ENCODE data around the gene CNTD1. TPM values are rescaled to one million over a fixed set of nuclear protein-coding genes. Genes with fewer than 3 reads are reported as not detected.
A peak's percentile ranks its signal among the peaks of the same experiment; 100 is the strongest.

CNTD1 gene
- total RNA-seq, 3 donors from 2014 or later (not counting 1 experiment from before 2014, with no cell fraction given), result not detected

DNA sequence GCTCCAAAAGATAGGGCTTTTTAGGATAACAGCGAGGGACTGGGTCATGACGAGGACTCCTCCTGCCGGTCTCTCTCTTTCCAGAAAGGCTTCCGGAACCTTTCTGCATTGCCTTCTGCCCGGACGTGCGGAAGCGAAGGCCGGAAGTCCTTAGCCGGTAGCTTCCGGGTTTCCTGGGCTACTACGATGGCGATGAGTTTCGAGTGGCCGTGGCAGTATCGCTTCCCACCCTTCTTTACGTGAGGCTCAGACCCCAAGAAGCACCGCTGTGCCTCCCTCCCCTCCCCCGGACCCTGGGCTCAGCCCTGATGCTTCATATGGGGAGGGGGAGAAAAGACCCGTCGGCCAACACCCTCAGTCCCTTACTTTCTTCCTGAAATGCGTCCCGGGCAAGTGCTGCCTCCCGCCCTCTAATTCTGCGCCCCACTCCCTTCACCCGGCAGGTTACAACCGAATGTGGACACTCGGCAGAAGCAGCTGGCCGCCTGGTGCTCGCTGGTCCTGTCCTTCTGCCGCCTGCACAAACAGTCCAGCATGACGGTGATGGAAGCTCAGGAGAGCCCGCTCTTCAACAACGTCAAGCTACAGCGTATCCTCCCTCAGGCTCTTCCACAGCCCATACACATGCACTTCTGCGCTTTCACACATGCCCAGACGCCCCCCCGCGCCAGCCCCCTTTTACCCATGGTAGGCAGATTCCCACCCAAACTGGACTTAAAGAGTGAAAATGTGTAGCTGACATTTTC is 25.2 kb upstream of the CNTD1 start, which contains the start of gene VPS25:
Gene VPS25, plus strand, starts transcription at position 160 of the 746 bp plus-strand sequence. Its CDS starts 27 bp downstream, at position 187.
- Mint-ChIP-seq H3K36me3 (no peaks in the 10 kb centered on the region), H3K4me3 (peak within 1 kb of the TSS; percentile 99), H3K27ac (peak within 1 kb of the TSS; percentile 94 to 98), H3K9me3 (no peaks in the 10 kb centered on the region), H3K27me3 (ENCODE audit: low read depth in 2 of 2) (peaks cover 0 to 8% of the 10 kb centered on the region in 2 donors), H3K4me1 (peaks cover 26 to 27% of the 10 kb centered on the region in 2 donors)
- H3K27me3 ChIP-seq (ENCODE audit: control insufficient read depth, insufficient read depth, low read length), result no peaks in the 10 kb centered on the region
- H3K4me1 ChIP-seq (ENCODE audit: control insufficient read depth, insufficient read depth, low read length), result peaks cover 14% of the 10 kb centered on the region
- intact Hi-C loops (cut with micrococcal nuclease), result loop anchor here (2.0 kb wide), 1 partner anchor 51 kb away; the partner anchor contains the start of gene BECN1
- ATAC-seq (peak; percentile 93 to 98 (median 96)), DNase-seq (peak; percentile 72 to 90)
- peak within 1 kb of the TSS; percentile 90 for H3K27ac ChIP-seq (ENCODE audit: low read length)
- H3K9me3 ChIP-seq (ENCODE audit: control insufficient read depth, insufficient read depth, low read length), result no peaks in the 10 kb centered on the region
- peaks cover 21% of the 10 kb centered on the region for H3K36me3 ChIP-seq (ENCODE audit: control insufficient read depth, insufficient read depth, low read length)
- peak within 1 kb of the TSS; percentile 86 for H3K4me3 ChIP-seq (ENCODE audit: low read length)
- 6% methylated on average over 37 of the region's 39 CpGs for WGBS (ENCODE audit: insufficient coverage)
- TF ChIP-seq, protein P1, sequence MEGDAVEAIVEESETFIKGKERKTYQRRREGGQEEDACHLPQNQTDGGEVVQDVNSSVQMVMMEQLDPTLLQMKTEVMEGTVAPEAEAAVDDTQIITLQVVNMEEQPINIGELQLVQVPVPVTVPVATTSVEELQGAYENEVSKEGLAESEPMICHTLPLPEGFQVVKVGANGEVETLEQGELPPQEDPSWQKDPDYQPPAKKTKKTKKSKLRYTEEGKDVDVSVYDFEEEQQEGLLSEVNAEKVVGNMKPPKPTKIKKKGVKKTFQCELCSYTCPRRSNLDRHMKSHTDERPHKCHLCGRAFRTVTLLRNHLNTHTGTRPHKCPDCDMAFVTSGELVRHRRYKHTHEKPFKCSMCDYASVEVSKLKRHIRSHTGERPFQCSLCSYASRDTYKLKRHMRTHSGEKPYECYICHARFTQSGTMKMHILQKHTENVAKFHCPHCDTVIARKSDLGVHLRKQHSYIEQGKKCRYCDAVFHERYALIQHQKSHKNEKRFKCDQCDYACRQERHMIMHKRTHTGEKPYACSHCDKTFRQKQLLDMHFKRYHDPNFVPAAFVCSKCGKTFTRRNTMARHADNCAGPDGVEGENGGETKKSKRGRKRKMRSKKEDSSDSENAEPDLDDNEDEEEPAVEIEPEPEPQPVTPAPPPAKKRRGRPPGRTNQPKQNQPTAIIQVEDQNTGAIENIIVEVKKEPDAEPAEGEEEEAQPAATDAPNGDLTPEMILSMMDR (IDR thresholded peaks at IDR 0.05), result no peak

DNA sequence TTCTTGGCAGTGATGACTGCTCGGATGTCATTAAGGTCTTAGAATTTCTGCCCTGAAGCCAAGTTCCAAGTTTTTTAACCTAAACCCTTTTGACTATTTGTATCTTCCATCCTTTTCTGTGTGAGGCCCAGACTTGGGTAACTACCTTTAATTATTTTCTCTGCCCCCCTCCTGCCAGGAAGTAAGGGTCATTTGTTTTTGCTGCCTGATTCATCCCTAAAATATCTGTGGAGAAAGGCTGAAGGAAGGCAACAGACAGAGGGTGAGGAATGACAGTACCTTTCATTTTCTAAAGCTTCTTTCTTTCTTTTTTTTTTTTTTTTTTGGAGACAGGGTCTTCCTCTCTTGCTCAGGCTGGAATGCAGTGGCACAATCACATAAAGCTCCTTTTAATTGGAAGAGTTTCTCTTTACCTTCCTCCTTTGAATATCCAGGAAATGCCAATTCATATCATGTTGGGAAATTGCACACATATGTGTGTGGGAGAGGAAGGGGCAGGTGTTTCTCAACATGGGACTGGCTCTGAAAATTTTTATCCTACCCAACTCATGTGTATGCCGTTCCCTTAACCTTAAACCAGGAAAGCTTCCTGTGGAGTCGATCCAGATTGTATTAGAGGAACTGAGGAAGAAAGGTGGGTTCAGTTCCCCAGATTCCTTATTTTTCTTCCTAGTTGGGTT is 24.5 kb upstream of the CNTD1 start:
- Mint-ChIP-seq H3K4me3 (peak overlapping the region; percentile 99), H3K27me3 (ENCODE audit: low read depth in 2 of 2) (peaks cover 0 to 3% of the 10 kb centered on the region in 2 donors), H3K9me3 (no peaks in the 10 kb centered on the region), H3K27ac (peak overlapping the region; percentile 94 to 98), H3K36me3 (no peaks in the 10 kb centered on the region), H3K4me1 (peaks cover 26 to 27% of the 10 kb centered on the region in 2 donors)
- ATAC-seq (no peak), DNase-seq (no peak)
- Histone ChIP-seq H3K36me3 (ENCODE audit: control insufficient read depth, insufficient read depth, low read length) (peaks cover 28% of the 10 kb centered on the region), H3K27ac (ENCODE audit: low read length) (peak overlapping the region; percentile 90), H3K4me3 (ENCODE audit: low read length) (peak overlapping the region; percentile 86), H3K4me1 (ENCODE audit: control insufficient read depth, insufficient read depth, low read length) (peaks cover 14% of the 10 kb centered on the region), H3K27me3 (ENCODE audit: control insufficient read depth, insufficient read depth, low read length) (no peaks in the 10 kb centered on the region), H3K9me3 (ENCODE audit: control insufficient read depth, insufficient read depth, low read length) (no peaks in the 10 kb centered on the region)
- intact Hi-C loops (cut with micrococcal nuclease), result no loop called here
- 79% methylated on average over 1 of the region's 3 CpGs for WGBS (ENCODE audit: insufficient coverage)
- TF ChIP-seq, protein P1 (IDR thresholded peaks at IDR 0.05), result no peak

- peaks cover 17% of the 10 kb centered on the region for H3K4me1 ChIP-seq (ENCODE audit: control insufficient read depth, insufficient read depth, low read length)
- no peak for ATAC-seq
- Mint-ChIP-seq H3K4me3 (no peak overlapping the region), H3K27me3 (ENCODE audit: low read depth in 2 of 2) (peaks cover 0 to 6% of the 10 kb centered on the region in 2 donors), H3K27ac (no peak overlapping the region), H3K36me3 (no peaks in the 10 kb centered on the region), H3K4me1 (peaks cover 26 to 34% of the 10 kb centered on the region in 2 donors), H3K9me3 (no peaks in the 10 kb centered on the region)
- H3K27ac ChIP-seq (ENCODE audit: low read length), result no peak overlapping the region
- H3K27me3 ChIP-seq (ENCODE audit: control insufficient read depth, insufficient read depth, low read length), result no peaks in the 10 kb centered on the region
- intact Hi-C loops (cut with micrococcal nuclease), result no loop called here
- no peak overlapping the region for H3K4me3 ChIP-seq (ENCODE audit: low read length)
- peaks cover 31% of the 10 kb centered on the region for H3K36me3 ChIP-seq (ENCODE audit: control insufficient read depth, insufficient read depth, low read length)
- H3K9me3 ChIP-seq (ENCODE audit: control insufficient read depth, insufficient read depth, low read length), result no peaks in the 10 kb centered on the region
- TF ChIP-seq, protein P1 (IDR thresholded peaks at IDR 0.05), result no peak
- no peak for DNase-seq
- WGBS (ENCODE audit: insufficient coverage), result 87% methylated on average over 2 of the region's 3 CpGs
Observed at GRCh38 chr17:42775534-42776098, 23.0 kb upstream of the CNTD1 start.
